ENCODE measurements around the gene MBLAC1.

The MBLAC1 gene

DNA sequence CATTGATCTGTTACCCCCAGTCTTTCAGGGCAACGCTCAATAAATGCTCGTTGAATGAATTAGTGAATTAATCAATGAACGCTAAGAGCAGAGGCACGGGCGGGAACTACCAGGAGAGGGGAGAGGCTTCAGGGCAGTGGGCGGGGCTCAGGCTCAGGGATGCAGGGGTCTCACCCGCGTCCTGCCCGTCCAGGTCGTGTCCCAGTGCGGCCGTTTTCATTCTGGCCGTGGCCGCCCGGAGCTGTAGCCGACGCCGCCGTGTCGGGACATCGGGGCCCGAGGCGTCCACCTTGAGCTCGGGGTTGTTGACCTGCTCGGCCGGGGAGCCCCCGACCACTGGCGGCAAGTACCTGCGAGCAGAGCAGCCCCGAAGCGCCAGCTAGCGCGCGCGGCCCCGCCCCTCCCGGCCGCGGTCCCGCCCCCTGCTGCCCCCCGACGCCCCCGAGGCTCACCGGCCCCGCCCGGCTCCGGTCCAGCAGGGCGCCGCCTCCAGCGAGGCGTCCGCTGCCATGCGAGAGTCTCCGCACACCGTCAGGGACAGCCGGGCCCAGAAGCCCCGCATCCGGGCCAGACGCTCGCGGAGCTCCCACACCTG is 44.4 kb downstream of the MBLAC1 start:
- TF ChIP-seq, protein P1, sequence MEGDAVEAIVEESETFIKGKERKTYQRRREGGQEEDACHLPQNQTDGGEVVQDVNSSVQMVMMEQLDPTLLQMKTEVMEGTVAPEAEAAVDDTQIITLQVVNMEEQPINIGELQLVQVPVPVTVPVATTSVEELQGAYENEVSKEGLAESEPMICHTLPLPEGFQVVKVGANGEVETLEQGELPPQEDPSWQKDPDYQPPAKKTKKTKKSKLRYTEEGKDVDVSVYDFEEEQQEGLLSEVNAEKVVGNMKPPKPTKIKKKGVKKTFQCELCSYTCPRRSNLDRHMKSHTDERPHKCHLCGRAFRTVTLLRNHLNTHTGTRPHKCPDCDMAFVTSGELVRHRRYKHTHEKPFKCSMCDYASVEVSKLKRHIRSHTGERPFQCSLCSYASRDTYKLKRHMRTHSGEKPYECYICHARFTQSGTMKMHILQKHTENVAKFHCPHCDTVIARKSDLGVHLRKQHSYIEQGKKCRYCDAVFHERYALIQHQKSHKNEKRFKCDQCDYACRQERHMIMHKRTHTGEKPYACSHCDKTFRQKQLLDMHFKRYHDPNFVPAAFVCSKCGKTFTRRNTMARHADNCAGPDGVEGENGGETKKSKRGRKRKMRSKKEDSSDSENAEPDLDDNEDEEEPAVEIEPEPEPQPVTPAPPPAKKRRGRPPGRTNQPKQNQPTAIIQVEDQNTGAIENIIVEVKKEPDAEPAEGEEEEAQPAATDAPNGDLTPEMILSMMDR (conservative IDR thresholded peaks at IDR 0.05; ENCODE audit: low read length), result no peak
- no peak for DNase-seq (ENCODE audit: low read depth)
- H3K4me3 ChIP-seq (ENCODE audit: low read length), result peak overlapping the region; percentile 17

DNA sequence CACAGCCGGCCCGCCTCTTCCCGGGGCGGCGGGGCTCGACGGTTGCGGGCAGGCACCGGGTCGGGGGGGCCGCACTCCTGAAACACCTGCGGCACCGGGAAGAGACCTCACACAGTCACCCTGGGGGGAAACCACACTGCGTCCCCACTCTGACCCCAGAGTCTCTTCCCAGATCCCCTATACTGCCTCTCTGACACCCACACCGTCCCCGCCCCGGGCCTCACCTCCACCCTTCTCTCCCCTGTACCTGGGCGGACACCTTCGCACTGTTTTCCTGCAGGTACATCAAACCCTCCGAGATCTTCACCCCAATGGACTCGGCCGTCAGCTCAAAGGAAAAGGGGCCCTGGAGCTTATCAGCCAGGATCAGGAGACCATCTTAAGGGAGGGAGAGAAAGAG is 45.1 kb downstream of the MBLAC1 start:
- no peak overlapping the region for H3K4me3 ChIP-seq (ENCODE audit: low read length)
- TF ChIP-seq, protein P1 (conservative IDR thresholded peaks at IDR 0.05; ENCODE audit: low read length), result no peak
- DNase-seq (ENCODE audit: low read depth), result no peak

DNA sequence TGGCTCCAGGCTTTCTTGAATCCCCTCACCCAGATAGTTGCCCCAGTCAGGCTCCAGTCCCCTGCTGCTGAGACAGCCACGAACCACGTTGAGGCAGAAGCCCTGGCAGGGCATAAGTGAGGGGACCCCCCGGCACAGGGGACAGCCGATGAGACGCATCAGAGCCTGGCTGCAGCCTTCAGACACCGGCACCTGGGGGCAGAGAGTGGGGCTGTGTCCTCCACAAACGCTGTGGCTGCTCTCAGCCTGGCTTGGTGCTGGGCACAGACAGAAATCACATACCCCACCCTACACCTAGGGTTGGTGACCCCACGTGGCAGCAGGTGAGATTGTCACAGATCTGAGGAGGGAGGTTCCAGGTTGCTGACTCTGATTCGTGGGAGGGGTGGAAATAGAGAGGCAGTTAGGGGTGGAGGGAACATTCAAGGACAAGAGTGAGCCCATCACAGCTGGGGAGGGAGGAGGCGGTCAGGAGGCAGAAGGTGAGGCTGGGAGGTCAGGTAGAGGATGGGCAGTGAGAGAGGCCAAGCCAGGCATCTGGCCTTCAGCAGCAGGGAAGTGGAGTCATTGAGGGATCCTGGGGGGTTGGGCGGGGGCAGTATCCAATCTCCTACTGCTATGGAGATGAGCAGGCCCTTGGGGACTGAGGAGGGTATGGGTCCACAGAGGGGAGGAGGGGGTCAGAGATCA is 47.2 kb downstream of the MBLAC1 start:
- no peak for DNase-seq (ENCODE audit: low read depth)
- TF ChIP-seq, protein P1 (conservative IDR thresholded peaks at IDR 0.05; ENCODE audit: low read length), result no peak
- H3K4me3 ChIP-seq (ENCODE audit: low read length), result no peak overlapping the region

DNA sequence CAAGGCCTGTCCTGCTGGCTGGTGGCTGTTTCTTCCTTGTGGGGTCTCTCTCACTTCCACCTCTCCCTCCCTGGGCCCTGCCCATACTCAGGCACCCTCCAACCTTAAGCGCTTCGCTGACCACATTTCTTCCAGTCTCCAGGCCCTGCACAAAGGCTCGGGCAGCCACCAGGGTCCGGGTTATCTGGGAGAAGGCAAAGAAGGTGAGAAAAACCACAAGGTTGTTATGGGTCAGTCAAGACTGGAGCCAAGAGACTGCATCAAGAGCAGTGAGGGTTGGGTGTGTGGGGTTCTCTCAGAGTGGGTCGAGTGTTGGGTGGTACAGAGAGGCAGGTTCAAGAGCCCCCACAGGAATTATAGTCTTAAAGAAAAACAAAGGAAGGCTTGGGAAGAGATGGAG is 47.8 kb downstream of the MBLAC1 start:
- TF ChIP-seq, protein P1 (conservative IDR thresholded peaks at IDR 0.05; ENCODE audit: low read length), result no peak
- H3K4me3 ChIP-seq (ENCODE audit: low read length), result no peak overlapping the region
- DNase-seq (ENCODE audit: low read depth), result no peak

DNA sequence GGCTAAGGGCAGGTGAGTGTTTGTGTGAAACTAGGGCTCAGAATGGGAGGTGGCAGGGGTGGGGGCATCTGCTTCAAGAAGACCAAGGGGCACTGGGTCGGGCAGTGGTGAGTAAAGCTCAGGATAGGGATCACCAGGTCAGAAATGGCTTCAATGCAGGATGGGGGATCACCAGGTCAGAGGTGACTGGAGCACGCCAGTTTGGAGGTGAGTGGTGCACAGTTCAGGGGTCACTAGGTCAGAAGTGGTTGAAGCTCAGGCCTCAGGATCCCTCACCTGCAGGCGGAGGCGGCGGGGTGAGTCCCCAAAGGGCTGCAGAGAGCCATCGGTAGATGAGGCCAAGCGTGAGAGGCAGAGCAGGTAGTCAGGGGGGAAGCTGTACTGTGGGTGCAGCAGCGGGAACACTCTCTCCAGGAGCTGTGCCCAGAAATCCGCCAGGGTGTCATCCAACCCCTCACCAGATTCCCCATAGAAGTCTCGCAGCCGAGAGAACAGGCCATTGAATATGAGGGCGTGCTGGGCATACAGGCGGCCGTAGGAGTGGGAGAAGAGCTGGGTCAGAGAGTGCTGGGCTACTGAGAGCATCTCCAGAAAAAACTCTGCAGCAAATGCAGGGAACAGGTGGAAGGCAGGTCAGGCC is 48.6 kb downstream of the MBLAC1 start:
- DNase-seq (ENCODE audit: low read depth), result no peak
- TF ChIP-seq, protein P1 (conservative IDR thresholded peaks at IDR 0.05; ENCODE audit: low read length), result no peak

DNA sequence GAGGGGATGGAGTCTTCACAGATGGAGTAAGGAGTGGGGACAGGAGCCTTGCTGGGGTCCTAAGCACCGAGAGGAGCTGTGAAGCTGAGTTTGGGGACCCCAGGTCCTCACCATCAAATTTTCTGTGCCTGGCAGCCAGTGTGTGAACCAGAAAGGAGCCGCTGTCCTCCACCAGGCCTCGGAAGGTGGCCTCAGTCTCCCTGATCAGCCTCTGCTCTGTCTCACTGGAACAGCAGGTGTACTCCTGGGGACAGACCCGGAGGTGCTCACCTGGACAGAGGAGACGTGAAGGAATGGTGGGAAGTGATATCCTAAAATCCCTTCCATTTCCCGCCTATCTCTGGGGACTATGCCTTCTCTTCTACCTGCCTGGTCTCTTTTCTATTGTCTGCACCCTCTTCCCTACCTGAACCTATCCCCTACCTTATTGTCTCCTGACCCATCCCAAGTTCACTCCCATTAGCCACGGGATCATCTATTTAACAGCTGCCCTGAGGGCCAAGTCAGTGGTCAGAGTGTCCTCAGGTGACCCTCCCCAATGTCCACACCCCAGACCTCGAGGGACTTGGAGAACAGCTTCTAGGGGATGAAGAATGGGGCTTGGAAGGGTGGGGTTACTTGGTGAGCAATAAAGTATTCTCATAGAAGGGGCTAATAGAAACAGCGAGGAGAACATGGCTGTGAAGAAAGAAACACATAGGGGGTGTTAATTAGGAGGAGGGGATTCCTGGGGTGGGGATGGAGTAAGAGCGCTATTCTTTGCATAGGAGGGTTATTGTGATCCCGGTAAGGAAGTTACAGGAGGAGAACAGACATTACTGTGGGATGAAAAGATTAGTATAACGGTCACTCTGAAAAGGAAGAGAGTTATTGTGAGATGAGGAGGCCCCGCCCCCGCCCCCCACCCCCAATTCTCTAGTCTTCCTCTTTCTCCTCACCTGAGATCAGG is 49.6 kb downstream of the MBLAC1 start:
- TF ChIP-seq, protein P1 (conservative IDR thresholded peaks at IDR 0.05; ENCODE audit: low read length), result no peak
- no peak for DNase-seq (ENCODE audit: low read depth)
- peak overlapping the region; percentile 79 for H3K4me3 ChIP-seq (ENCODE audit: low read length)

More for the DNA sequence above, 48.6 kb downstream of the MBLAC1 start:
- no peak overlapping the region for H3K4me3 ChIP-seq (ENCODE audit: low read length)

Measured in AG10803 (cell line).